Choroid plexus epithelial cell (primary cell): ENCODE data around the gene PLEKHA3.

Experiments used
- DNase-seq: peaks from one replicate; pipeline ENCODE4 v3.0.0-alpha.2; 2010; ENCODE audit warnings: low read depth
- H3K4me3 ChIP-seq: 2 replicates; pipeline ENCODE4 v1.5.1; 2011; ENCODE audit warnings: low read depth, mild to moderate bottlenecking, control low read depth, low read length, moderate library complexity
- CTCF ChIP-seq: conservative IDR thresholded peaks from 2 replicates; pipeline ENCODE4 v1.5.1; 2011; ENCODE audit warnings: low read depth, mild to moderate bottlenecking, control low read depth, inconsistent platforms, low read length, moderate library complexity

Gene PLEKHA3

GRCh38 chr2:178480227-178481181 lies at the start of gene PLEKHA3:
PLEKHA3 (plus strand) TSS chr2:178480457; CDS start chr2:178480870, 413 bp downstream.
- TF ChIP-seq CTCF, result no peak

GRCh38 chr2:178436662-178437061 lies 43.6 kb upstream of the PLEKHA3 start:
- no peak for TF ChIP-seq CTCF
- H3K4me3 ChIP-seq, result no peak overlapping the region
- DNase-seq, result no peak

More at GRCh38 chr2:178480227-178481181, at the start of gene PLEKHA3:
- peak; percentile 96 for DNase-seq
- peak within 1 kb of the TSS; percentile 79 for H3K4me3 ChIP-seq

GRCh38 chr2:178441426-178441825 lies 38.8 kb upstream of the PLEKHA3 start:
- DNase-seq, result no peak
- no peak for TF ChIP-seq CTCF
- no peak overlapping the region for H3K4me3 ChIP-seq

DNA sequence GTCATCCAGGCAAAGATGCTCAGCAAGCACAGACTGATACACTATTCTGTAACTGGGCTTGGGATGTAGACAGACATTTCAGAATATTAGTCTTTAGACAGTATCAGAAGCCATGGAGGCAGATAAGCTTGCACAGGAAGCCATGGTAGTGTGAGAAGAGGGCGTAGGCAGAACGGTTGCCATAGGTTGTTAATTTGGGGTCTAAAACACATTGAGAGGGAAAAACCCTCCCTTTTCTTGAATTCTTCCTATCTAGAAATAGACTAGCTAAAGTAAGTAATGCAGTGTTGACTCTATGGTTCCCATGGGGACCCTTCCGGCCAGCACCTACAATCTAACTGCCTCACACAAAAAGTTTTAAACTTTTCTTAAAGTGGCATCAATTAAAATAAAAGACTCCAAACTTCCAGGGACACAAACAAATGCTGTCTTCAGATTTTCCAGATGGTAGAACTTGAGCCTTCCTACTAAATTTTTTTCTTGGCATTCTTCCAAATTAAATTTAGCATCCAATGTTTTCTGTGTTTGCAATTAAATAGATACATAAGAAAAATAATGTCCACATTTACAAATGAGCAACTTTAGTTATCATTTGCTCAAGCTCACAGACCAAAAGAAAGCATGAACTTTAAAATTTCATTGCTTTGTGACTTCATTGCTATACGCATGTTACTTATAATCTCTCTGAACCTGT lies 31.1 kb upstream of the PLEKHA3 start:
- TF ChIP-seq CTCF, result no peak
- no peak for DNase-seq
- H3K4me3 ChIP-seq, result no peak overlapping the region

DNA sequence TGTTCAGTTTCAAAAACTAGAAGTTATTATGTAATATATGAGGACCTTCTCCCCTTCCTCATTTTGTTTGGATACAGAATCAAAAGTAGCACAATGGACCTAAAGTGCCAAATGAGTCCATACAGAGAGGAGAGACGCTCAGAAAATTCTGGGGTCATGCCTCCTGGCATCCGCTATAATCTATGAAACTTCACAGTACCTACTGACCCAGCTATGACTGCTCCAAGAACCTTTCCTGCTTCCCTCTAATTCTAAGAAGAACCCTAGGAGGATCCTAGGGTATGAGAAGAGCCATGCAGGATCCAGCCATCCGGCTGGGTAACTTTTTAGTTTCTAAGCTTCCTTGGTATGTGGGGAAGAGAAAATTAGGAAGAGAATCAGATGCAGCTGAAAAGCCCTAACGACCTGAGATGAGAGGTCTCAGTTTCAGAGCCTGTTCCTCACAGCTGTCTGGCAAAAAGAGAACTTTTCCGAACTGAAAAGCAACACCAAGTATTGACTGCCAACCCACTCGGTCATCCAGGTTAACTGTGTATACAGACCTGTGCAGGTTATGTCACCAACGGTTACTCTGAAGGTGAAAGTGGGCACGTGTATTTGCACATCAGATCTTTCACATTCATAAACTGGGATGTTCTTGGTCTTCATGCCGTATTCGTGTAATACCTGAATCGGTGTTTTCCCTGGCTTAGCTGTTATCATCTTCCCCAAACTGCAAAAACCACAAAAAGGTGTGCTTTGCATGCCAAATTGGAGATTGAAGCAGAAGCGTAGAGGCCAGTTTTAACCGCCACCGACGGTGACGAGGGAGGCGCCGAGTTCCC lies 30.3 kb upstream of the PLEKHA3 start:
- peak overlapping the region; percentile 96 for H3K4me3 ChIP-seq
- DNase-seq, result peak; percentile 16
- no peak for TF ChIP-seq CTCF

GRCh38 chr2:178450524-178450773 lies 29.8 kb upstream of the PLEKHA3 start:
- TF ChIP-seq CTCF, result no peak
- no peak for DNase-seq
- H3K4me3 ChIP-seq, result peak overlapping the region; percentile 96
